ENCODE results near the gene TDRD9. TPM values are rescaled to one million over a fixed set of nuclear protein-coding genes. Genes with fewer than 3 reads are reported as not detected.

TDRD9 gene
- total RNA-seq, 1 experiment from 2014 or later = not detected

DNA sequence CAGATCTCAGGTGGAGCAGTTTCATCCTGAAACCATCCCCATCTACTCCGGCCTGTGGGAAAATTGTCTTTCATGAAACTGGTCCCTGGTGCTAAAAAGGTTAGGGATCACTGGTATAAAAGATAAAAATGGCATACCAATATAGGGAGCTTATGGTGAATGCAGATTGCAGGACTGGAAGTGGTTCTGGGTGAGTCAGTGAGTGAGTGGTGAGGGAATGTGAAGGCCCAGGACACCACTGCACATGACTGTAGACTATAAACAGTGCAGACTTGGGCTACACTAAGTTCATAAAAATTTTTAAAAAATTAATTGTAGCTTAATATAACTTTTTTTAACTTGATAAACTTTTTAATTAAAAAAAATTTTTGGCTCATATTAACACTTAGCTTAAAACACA is 81.0 kb downstream of the TDRD9 start:
- no peaks in the 10 kb centered on the region for H3K36me3 ChIP-seq (ENCODE audit: control insufficient read depth, insufficient read depth, low read length)
- H3K9me3 ChIP-seq (ENCODE audit: control insufficient read depth, insufficient read depth, low read depth, low read length) = no peaks in the 10 kb centered on the region
- H3K27ac ChIP-seq (ENCODE audit: low read length) = no peak overlapping the region
- H3K4me3 ChIP-seq (ENCODE audit: low read depth in 2 of 2, low read length in 2 of 2) = no peak overlapping the region
- BruUV-seq (replicated peaks) = no TSS peak
- in situ Hi-C loops (cut with HindIII; ENCODE audit: low pct_unique_long_range_greater_than_20kb, low sequenced_read_pairs) = no loop called here
- no peaks in the 10 kb centered on the region for H3K4me1 ChIP-seq (ENCODE audit: control insufficient read depth, insufficient read depth, low read length)
- TF ChIP-seq, protein P1, sequence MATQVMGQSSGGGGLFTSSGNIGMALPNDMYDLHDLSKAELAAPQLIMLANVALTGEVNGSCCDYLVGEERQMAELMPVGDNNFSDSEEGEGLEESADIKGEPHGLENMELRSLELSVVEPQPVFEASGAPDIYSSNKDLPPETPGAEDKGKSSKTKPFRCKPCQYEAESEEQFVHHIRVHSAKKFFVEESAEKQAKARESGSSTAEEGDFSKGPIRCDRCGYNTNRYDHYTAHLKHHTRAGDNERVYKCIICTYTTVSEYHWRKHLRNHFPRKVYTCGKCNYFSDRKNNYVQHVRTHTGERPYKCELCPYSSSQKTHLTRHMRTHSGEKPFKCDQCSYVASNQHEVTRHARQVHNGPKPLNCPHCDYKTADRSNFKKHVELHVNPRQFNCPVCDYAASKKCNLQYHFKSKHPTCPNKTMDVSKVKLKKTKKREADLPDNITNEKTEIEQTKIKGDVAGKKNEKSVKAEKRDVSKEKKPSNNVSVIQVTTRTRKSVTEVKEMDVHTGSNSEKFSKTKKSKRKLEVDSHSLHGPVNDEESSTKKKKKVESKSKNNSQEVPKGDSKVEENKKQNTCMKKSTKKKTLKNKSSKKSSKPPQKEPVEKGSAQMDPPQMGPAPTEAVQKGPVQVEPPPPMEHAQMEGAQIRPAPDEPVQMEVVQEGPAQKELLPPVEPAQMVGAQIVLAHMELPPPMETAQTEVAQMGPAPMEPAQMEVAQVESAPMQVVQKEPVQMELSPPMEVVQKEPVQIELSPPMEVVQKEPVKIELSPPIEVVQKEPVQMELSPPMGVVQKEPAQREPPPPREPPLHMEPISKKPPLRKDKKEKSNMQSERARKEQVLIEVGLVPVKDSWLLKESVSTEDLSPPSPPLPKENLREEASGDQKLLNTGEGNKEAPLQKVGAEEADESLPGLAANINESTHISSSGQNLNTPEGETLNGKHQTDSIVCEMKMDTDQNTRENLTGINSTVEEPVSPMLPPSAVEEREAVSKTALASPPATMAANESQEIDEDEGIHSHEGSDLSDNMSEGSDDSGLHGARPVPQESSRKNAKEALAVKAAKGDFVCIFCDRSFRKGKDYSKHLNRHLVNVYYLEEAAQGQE (IDR thresholded peaks at IDR 0.05; ENCODE audit: insufficient read depth in 1 of 2, low read depth in 2 of 2, low read length in 1 of 2) = no peak
- no peak for TF ChIP-seq SIN3A (IDR thresholded peaks at IDR 0.05; ENCODE audit: borderline replicate concordance, insufficient read depth, low read depth, low read length)
- no peak for TF ChIP-seq POLR2AphosphoS5 (IDR thresholded peaks at IDR 0.05; ENCODE audit: low read depth, low read length)
- TF ChIP-seq, protein P2, sequence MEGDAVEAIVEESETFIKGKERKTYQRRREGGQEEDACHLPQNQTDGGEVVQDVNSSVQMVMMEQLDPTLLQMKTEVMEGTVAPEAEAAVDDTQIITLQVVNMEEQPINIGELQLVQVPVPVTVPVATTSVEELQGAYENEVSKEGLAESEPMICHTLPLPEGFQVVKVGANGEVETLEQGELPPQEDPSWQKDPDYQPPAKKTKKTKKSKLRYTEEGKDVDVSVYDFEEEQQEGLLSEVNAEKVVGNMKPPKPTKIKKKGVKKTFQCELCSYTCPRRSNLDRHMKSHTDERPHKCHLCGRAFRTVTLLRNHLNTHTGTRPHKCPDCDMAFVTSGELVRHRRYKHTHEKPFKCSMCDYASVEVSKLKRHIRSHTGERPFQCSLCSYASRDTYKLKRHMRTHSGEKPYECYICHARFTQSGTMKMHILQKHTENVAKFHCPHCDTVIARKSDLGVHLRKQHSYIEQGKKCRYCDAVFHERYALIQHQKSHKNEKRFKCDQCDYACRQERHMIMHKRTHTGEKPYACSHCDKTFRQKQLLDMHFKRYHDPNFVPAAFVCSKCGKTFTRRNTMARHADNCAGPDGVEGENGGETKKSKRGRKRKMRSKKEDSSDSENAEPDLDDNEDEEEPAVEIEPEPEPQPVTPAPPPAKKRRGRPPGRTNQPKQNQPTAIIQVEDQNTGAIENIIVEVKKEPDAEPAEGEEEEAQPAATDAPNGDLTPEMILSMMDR (IDR thresholded peaks at IDR 0.05) = no peak
- no peak for TF ChIP-seq TCF7L2 (IDR thresholded peaks at IDR 0.05; ENCODE audit: low read depth, low read length)
- ATAC-seq (no peak), DNase-seq (ENCODE audit: low read depth, low spot score) (no peak)
- CTCF ChIA-PET = interaction anchor here (0.6 kb wide), 1 partner anchor 16 kb away, joined by 9 read pairs; no protein-coding TSS in a partner anchor
- intact Hi-C loops (cut with micrococcal nuclease; ENCODE audit: unreplicated experiment) = no loop called here
- POLR2A ChIA-PET = no interaction called here
- H3K27me3 ChIP-seq (ENCODE audit: control insufficient read depth, insufficient read depth, low read length) = no peaks in the 10 kb centered on the region

DNA sequence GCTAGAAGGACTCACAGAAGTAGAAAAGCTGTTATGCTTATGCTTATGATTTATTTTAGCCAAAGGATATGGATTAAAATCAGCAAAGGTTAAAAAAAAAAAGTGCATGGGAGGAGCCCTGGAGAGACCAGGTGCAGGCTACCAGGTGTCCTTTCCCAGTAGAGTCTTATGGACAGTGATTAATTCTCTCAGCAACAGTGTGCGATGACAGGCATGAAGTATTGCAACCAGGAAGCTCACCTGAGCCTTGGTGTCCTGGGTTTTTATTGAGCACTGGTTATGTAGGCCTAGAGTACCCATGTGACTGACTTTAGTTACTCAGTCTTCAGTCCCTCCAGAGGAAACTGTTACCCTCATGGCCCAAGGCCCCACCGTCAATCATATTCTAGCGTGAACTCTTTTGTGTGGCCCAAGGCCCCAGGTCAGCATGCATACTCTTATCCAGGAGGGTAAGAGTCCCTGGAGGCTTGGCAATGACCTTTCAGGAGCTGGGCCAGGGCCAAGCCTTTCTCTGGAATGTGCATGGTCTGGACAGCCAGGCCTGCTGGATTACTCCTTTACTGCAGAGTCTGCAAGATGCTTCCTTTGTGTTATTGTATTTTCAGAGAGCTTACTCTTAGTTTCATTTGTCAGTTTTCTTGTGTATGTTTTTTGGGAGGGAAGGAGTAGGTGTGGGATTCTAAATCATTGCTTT is 83.7 kb downstream of the TDRD9 start:
- H3K27me3 ChIP-seq (ENCODE audit: control insufficient read depth, insufficient read depth, low read length) = no peaks in the 10 kb centered on the region
- in situ Hi-C loops (cut with HindIII; ENCODE audit: low pct_unique_long_range_greater_than_20kb, low sequenced_read_pairs) (no loop called here), intact Hi-C loops (cut with micrococcal nuclease; ENCODE audit: unreplicated experiment) (no loop called here)
- CTCF ChIA-PET = interaction anchor here (0.7 kb wide), 1 partner anchor 330 kb away, joined by 4 read pairs; no protein-coding TSS in a partner anchor
- no peak overlapping the region for H3K4me3 ChIP-seq (ENCODE audit: low read depth in 2 of 2, low read length in 2 of 2)
- ATAC-seq (no peak), DNase-seq (ENCODE audit: low read depth, low spot score) (no peak)
- H3K27ac ChIP-seq (ENCODE audit: low read length) = no peak overlapping the region
- TF ChIP-seq TCF7L2 (IDR thresholded peaks at IDR 0.05; ENCODE audit: low read depth, low read length) = no peak
- TF ChIP-seq POLR2AphosphoS5 (IDR thresholded peaks at IDR 0.05; ENCODE audit: low read depth, low read length) = no peak
- TF ChIP-seq, protein P1 (IDR thresholded peaks at IDR 0.05; ENCODE audit: insufficient read depth in 1 of 2, low read depth in 2 of 2, low read length in 1 of 2) = no peak
- no peak for TF ChIP-seq SIN3A (IDR thresholded peaks at IDR 0.05; ENCODE audit: borderline replicate concordance, insufficient read depth, low read depth, low read length)
- TF ChIP-seq, protein P2 (IDR thresholded peaks at IDR 0.05) = no peak
- BruUV-seq (replicated peaks) = no TSS peak
- no peaks in the 10 kb centered on the region for H3K4me1 ChIP-seq (ENCODE audit: control insufficient read depth, insufficient read depth, low read length)
- POLR2A ChIA-PET = interaction anchor here (0.6 kb wide), 1 partner anchor 264 kb away, joined by 3 read pairs; no protein-coding TSS in a partner anchor
- no peaks in the 10 kb centered on the region for H3K9me3 ChIP-seq (ENCODE audit: control insufficient read depth, insufficient read depth, low read depth, low read length)
- no peaks in the 10 kb centered on the region for H3K36me3 ChIP-seq (ENCODE audit: control insufficient read depth, insufficient read depth, low read length)

Data from Panc1 (cell line).